ENCODE data around the gene TOMM34. TPM values are rescaled to one million over a fixed set of nuclear protein-coding genes. Genes with fewer than 3 reads are reported as not detected.

The TOMM34 gene
- total and polyA plus RNA-seq, 2 of the 13 experiments (the other 11 are each of a cell fraction or from before 2014, with no cell fraction given) = 36.2 to 52.0 TPM

DNA sequence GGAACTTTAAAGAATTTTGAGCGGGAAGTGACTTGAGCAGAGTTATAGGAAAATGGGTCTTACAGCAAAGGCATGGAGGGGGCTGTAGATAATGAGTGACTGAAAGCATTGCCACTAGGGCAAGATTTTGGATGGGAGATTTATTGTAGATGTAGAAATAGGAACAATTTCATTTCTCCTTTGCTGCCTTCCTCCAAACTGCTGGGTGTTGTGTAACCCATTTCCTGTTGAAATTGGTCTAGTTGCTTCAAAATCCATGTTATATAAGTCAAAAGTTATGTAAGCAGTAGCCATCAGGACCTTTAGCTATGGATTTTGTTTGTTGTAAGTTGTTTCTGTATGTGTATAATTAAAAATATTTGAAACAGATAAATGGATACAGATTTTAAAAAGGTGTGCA is 63.6 kb downstream of the TOMM34 start (continued):
- TF ChIP-seq, protein P1, sequence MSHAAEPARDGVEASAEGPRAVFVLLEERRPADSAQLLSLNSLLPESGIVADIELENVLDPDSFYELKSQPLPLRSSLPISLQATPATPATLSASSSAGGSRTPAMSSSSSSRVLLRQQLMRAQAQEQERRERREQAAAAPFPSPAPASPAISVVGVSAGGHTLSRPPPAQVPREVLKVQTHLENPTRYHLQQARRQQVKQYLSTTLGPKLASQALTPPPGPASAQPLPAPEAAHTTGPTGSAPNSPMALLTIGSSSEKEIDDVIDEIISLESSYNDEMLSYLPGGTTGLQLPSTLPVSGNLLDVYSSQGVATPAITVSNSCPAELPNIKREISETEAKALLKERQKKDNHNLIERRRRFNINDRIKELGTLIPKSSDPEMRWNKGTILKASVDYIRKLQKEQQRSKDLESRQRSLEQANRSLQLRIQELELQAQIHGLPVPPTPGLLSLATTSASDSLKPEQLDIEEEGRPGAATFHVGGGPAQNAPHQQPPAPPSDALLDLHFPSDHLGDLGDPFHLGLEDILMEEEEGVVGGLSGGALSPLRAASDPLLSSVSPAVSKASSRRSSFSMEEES (CRISPR knock-in tag; IDR thresholded peaks at IDR 0.05) = peak; percentile 67
- TF ChIP-seq ZFP37 (CRISPR knock-in tag; IDR thresholded peaks at IDR 0.05; ENCODE audit: borderline replicate concordance) (no peak), SETDB1 (CRISPR knock-in tag; IDR thresholded peaks at IDR 0.05; ENCODE audit: borderline replicate concordance) (0 out of 2 replicates have a peak, but pooled peaks have one; percentile 25), ZUFSP (CRISPR knock-in tag; IDR thresholded peaks at IDR 0.05; ENCODE audit: borderline replicate concordance) (no peak), RAD21 (CRISPR knock-in tag; IDR thresholded peaks at IDR 0.05) (no peak), JUND (CRISPR knock-in tag; IDR thresholded peaks at IDR 0.05) (no peak), NR1H2 (CRISPR knock-in tag; IDR thresholded peaks at IDR 0.05; ENCODE audit: borderline replicate concordance, low read depth) (no peak), RORA (CRISPR knock-in tag; IDR thresholded peaks at IDR 0.05) (no peak), ZNF260 (CRISPR knock-in tag; IDR thresholded peaks at IDR 0.05; ENCODE audit: borderline replicate concordance, low read depth) (no peak), MED1 (CRISPR knock-in tag; IDR thresholded peaks at IDR 0.05) (peak; percentile 65; the same call in 1 of the 2 replicates), SOX6 (IDR thresholded peaks at IDR 0.05) (no peak), SOX6 (CRISPR knock-in tag; IDR thresholded peaks at IDR 0.05) (peak; percentile 47; the same call in 1 of the 2 replicates), HNF4A (CRISPR knock-in tag; IDR thresholded peaks at IDR 0.05) (peak; percentile 55), ZNF530 (CRISPR knock-in tag; IDR thresholded peaks at IDR 0.05; ENCODE audit: low read depth) (no peak), THAP8 (CRISPR knock-in tag; IDR thresholded peaks at IDR 0.05; ENCODE audit: borderline replicate concordance) (no peak), ZNF598 (CRISPR knock-in tag; IDR thresholded peaks at IDR 0.05; ENCODE audit: borderline replicate concordance) (no peak), ZFX (CRISPR knock-in tag; IDR thresholded peaks at IDR 0.05; ENCODE audit: low read depth) (no peak), KLF16 (CRISPR knock-in tag; IDR thresholded peaks at IDR 0.05) (peak in 1 of 2 experiments; percentile 31; a peak in 1 of 4 replicates), ZNF224 (CRISPR knock-in tag; IDR thresholded peaks at IDR 0.05) (no peak), KDM5B (CRISPR knock-in tag; IDR thresholded peaks at IDR 0.05; ENCODE audit: borderline replicate concordance) (no peak), ZNF644 (CRISPR knock-in tag; IDR thresholded peaks at IDR 0.05; ENCODE audit: low read depth) (peak; percentile 55; the same call in 1 of the 2 replicates), SIX4 (CRISPR knock-in tag; IDR thresholded peaks at IDR 0.05) (peak; percentile 59; the same call in 1 of the 2 replicates)
- TF ChIP-seq, protein P2, sequence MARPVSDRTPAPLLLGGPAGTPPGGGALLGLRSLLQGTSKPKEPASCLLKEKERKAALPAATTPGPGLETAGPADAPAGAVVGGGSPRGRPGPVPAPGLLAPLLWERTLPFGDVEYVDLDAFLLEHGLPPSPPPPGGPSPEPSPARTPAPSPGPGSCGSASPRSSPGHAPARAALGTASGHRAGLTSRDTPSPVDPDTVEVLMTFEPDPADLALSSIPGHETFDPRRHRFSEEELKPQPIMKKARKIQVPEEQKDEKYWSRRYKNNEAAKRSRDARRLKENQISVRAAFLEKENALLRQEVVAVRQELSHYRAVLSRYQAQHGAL (CRISPR knock-in tag; IDR thresholded peaks at IDR 0.05; ENCODE audit: not compliant biosample characterization) = no peak
- TF ChIP-seq, protein P3, sequence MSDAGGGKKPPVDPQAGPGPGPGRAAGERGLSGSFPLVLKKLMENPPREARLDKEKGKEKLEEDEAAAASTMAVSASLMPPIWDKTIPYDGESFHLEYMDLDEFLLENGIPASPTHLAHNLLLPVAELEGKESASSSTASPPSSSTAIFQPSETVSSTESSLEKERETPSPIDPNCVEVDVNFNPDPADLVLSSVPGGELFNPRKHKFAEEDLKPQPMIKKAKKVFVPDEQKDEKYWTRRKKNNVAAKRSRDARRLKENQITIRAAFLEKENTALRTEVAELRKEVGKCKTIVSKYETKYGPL (CRISPR knock-in tag; IDR thresholded peaks at IDR 0.05) = peak; percentile 100
- TF ChIP-seq, protein P4, sequence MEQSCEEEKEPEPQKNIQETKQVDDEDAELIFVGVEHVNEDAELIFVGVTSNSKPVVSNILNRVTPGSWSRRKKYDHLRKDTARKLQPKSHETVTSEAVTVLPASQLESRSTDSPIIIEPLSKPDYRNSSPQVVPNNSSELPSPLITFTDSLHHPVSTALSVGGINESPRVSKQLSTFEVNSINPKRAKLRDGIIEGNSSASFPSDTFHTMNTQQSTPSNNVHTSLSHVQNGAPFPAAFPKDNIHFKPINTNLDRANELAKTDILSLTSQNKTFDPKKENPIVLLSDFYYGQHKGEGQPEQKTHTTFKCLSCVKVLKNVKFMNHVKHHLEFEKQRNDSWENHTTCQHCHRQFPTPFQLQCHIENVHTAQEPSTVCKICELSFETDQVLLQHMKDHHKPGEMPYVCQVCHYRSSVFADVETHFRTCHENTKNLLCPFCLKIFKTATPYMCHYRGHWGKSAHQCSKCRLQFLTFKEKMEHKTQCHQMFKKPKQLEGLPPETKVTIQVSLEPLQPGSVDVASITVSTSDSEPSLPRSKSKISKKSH (CRISPR knock-in tag; IDR thresholded peaks at IDR 0.05; ENCODE audit: borderline replicate concordance) = no peak
